ENCODE measurements around the gene FANK1. TPM values are rescaled to one million over a fixed set of nuclear protein-coding genes. Genes with fewer than 3 reads are reported as not detected.

Gene FANK1
- total and polyA plus RNA-seq, 10 donors: 0.35 to 1.0 (median 0.90) TPM; not detected in 2

GRCh38 chr10:126052171-126052570 is 155.8 kb downstream of the FANK1 start:
- intact Hi-C loops (cut with DNase I; ENCODE audit: low total_unique reads): no loop called here
- no peak for DNase-seq

DNA sequence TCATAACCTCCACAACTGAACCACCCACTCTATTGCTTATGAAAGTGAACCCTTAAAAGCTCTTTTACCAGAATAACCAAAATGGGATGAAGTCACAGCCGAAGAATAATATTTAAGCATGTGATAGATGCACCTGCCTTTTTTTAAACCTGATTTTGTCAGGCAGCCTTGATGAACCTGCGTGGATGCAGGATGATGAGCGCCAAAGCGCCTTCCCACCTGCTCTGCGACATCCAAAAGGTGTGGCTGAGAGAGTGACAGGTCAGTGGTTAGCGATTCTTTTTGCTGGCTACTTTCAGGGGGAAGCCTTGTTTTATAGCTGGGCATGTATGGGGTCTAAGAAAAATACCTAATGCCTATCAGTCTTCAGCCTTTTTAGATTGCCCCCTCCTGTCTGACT is 157.8 kb downstream of the FANK1 start:
- no peak for TF ChIP-seq POLR2A (IDR thresholded peaks at IDR 0.05)
- TF ChIP-seq, protein P1, sequence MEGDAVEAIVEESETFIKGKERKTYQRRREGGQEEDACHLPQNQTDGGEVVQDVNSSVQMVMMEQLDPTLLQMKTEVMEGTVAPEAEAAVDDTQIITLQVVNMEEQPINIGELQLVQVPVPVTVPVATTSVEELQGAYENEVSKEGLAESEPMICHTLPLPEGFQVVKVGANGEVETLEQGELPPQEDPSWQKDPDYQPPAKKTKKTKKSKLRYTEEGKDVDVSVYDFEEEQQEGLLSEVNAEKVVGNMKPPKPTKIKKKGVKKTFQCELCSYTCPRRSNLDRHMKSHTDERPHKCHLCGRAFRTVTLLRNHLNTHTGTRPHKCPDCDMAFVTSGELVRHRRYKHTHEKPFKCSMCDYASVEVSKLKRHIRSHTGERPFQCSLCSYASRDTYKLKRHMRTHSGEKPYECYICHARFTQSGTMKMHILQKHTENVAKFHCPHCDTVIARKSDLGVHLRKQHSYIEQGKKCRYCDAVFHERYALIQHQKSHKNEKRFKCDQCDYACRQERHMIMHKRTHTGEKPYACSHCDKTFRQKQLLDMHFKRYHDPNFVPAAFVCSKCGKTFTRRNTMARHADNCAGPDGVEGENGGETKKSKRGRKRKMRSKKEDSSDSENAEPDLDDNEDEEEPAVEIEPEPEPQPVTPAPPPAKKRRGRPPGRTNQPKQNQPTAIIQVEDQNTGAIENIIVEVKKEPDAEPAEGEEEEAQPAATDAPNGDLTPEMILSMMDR (IDR thresholded peaks at IDR 0.05 in 8 of 11, conservative IDR thresholded peaks at IDR 0.05 in 3 of 11): no peak
- Histone ChIP-seq H3K27me3 (replicated peaks in 1 of 7) (peaks cover 0 to 48% (median 3%) of the 10 kb centered on the region in 7 donors), H3K9me3 (no peaks in the 10 kb centered on the region), H3K4me1 (peaks cover 4 to 15% (median 13%) of the 10 kb centered on the region in 6 donors), H3K36me3 (no peaks in the 10 kb centered on the region), H3K27ac (no peak overlapping the region), H3K4me3 (no peak overlapping the region)
- intact Hi-C loops (cut with DNase I; ENCODE audit: low total_unique reads): no loop called here
- no peak for DNase-seq
- 92 to 99% (median 95%) methylated on average over 6 of the region's 6 CpGs for WGBS, 5 donors

More at GRCh38 chr10:126052171-126052570, 155.8 kb downstream of the FANK1 start:
- Histone ChIP-seq H3K27me3 (replicated peaks in 1 of 7) (peaks cover 0 to 28% (median 0%) of the 10 kb centered on the region in 7 donors), H3K4me1 (peaks cover 4 to 16% (median 14%) of the 10 kb centered on the region in 6 donors), H3K36me3 (no peaks in the 10 kb centered on the region), H3K9me3 (no peaks in the 10 kb centered on the region), H3K27ac (no peak overlapping the region), H3K4me3 (no peak overlapping the region)
- 83 to 93% (median 87%) methylated on average over 2 of the region's 2 CpGs for WGBS, 5 donors
- TF ChIP-seq POLR2AphosphoS5 (IDR thresholded peaks at IDR 0.05) (no peak), POLR2A (IDR thresholded peaks at IDR 0.05) (no peak)
- TF ChIP-seq, protein P1 (IDR thresholded peaks at IDR 0.05 in 8 of 11, conservative IDR thresholded peaks at IDR 0.05 in 3 of 11): no peak

- intact Hi-C loops (cut with DNase I; ENCODE audit: low total_unique reads): no loop called here
- 86 to 90% (median 87%) methylated on average over 8 of the region's 8 CpGs for WGBS, 5 donors
- TF ChIP-seq POLR2A (IDR thresholded peaks at IDR 0.05) (no peak), POLR2AphosphoS5 (IDR thresholded peaks at IDR 0.05) (no peak)
- TF ChIP-seq, protein P1 (IDR thresholded peaks at IDR 0.05 in 8 of 11, conservative IDR thresholded peaks at IDR 0.05 in 3 of 11): no peak
Observed at GRCh38 chr10:126057494-126057893, 161.1 kb downstream of the FANK1 start.

GRCh38 chr10:126058104-126058503 is 161.7 kb downstream of the FANK1 start:
- TF ChIP-seq POLR2A (IDR thresholded peaks at IDR 0.05): no peak
- TF ChIP-seq POLR2AphosphoS5 (IDR thresholded peaks at IDR 0.05): no peak
- TF ChIP-seq, protein P1 (IDR thresholded peaks at IDR 0.05 in 8 of 11, conservative IDR thresholded peaks at IDR 0.05 in 3 of 11): no peak

More at GRCh38 chr10:126057494-126057893, 161.1 kb downstream of the FANK1 start:
- Histone ChIP-seq H3K27ac (no peak overlapping the region), H3K9me3 (peaks cover 0 to 4% (median 0%) of the 10 kb centered on the region in 8 donors), H3K4me3 (no peak overlapping the region), H3K27me3 (replicated peaks in 1 of 7) (peaks cover 0 to 51% (median 3%) of the 10 kb centered on the region in 7 donors), H3K4me1 (peaks cover 0 to 12% (median 0%) of the 10 kb centered on the region in 6 donors), H3K36me3 (no peaks in the 10 kb centered on the region)
- DNase-seq: no peak

More at GRCh38 chr10:126058104-126058503, 161.7 kb downstream of the FANK1 start:
- H3K9me3 ChIP-seq: peaks cover 0 to 4% (median 0%) of the 10 kb centered on the region in 8 donors
- no peak overlapping the region for H3K4me3 ChIP-seq
- WGBS, 5 donors: 49 to 58% (median 49%) methylated on average over 6 of the region's 6 CpGs
- H3K27me3 ChIP-seq (replicated peaks in 1 of 7): peaks cover 0 to 44% (median 3%) of the 10 kb centered on the region in 7 donors
- peaks cover 0 to 12% (median 0%) of the 10 kb centered on the region in 6 donors for H3K4me1 ChIP-seq
- no peak for DNase-seq
- H3K36me3 ChIP-seq: no peaks in the 10 kb centered on the region
- H3K27ac ChIP-seq: no peak overlapping the region
- intact Hi-C loops (cut with DNase I; ENCODE audit: low total_unique reads): no loop called here

All from spleen (tissue), 11 donors.